ENCODE data around the gene UGGT2.
"Not testable (repeated sequence)": the region's sequence is repeated elsewhere in the genome, so short reads cannot be mapped to it uniquely, and the experiment has no call there.

UGGT2 gene

DNA sequence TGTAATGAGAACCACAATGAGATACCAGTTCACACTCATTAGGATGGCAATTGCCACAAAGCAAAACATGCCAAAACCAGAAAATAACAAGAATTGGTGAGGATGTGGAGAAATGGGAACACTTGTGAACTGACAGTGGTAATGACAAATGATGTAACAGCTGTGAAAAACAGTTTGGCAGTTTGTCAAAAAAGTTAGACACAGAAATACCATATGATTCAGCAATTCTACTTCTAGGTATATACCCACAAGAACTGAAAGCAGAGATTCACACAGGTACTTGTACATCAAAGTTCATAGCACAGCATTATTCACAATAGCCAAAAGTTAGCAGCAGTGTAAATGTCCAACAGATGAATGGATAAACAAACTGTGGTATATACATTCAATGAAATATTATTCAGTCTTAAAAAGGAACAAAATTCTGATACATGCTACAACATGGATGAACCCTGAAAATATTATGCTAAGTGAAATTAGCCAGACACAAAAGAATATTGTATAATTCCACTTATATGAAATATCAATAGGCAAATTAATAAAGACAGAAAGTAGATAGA, 96.5 kb downstream of the UGGT2 start:
- no peak for DNase-seq

DNA sequence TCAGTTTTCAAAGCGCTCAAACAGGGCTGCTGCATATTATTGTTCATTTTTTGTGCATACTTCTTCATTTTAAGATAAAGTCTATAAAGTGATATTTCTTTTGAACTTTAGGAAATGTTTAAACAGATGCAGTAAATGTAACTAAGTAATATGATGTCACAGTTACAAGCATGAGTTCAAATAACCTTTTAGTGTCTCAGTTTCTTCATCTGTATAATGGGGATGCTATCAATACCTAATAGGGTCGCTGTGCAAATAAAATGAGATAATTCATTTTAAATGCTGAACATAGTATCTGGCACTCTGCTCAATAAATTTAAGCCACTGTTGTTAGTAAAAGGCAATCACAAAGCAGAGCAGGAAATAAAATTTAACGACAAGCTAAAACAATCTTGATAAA, 97.5 kb downstream of the UGGT2 start:
- no peak for DNase-seq

- no peak for DNase-seq
Observed at GRCh38 chr13:95955255-95955654, 97.9 kb downstream of the UGGT2 start.

DNA sequence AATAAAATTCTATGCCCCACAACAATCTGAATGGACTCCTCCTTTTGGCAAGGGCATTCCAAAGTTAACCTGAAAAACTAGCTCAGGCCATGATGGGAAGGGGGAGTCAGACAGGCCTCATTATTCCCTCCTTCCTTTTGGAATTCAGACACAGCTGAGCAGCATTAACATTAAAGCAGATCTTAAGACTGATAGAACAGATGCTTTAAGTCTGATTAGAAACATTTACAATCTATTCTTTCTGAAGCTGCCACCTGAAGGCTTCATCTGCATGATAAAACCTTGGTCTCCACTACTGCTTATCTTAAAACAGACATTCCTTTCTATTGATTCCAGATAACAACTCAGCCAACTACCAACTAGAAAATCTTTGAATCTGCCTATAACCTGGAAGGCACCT, 98.9 kb downstream of the UGGT2 start:
- no peak for DNase-seq

- DNase-seq = no peak
Observed at GRCh38 chr13:95950103-95950502, 103.1 kb downstream of the UGGT2 start.

DNA sequence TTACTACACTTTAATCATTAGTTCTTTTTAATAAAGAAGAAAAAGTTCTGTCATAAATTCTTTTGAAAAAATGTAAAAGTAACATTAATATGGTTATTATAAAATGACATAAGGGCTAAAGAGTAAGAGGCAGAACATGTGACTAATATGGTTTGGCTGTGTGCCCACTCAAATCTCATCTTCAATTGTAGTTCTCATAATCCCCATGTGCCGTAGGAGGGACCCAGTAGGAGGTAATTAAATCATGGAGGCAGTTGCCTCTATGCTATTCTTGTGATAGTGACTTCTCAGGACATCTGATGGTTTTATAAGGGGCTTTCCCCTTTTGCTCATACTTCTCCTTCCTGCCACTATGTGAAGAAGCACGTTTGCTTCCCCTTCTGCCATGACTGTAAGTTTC, 104.5 kb downstream of the UGGT2 start:
- no peak for DNase-seq

DNA sequence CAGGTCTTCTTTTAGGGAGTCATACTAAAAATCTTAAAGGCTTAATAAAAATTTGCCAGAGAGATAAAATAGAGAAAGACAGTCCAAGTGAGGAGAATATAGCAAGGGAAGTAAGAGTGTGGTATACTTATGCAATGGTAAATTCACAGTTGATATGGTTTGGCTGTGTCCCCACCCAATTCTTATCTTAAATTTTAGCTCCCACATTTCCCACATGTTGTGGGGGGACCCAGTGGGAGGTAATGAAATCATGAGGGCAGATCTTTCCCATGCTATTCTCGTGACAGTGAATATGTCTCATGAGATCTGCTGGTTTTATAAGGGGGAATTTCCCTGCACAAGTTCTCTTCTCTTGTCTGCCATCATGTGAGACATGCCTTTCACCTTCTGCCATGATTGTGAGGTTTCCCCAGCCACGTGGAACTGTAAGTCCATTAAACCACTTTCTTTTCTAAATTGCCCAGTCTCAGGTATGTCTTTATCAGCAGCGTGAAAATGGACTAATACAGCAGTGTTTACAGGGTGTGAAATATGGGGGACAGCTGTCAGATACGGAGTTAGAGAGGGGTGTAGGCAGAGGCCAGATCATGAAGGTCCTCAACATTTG, 115.4 kb downstream of the UGGT2 start:
- no peak for DNase-seq

DNA sequence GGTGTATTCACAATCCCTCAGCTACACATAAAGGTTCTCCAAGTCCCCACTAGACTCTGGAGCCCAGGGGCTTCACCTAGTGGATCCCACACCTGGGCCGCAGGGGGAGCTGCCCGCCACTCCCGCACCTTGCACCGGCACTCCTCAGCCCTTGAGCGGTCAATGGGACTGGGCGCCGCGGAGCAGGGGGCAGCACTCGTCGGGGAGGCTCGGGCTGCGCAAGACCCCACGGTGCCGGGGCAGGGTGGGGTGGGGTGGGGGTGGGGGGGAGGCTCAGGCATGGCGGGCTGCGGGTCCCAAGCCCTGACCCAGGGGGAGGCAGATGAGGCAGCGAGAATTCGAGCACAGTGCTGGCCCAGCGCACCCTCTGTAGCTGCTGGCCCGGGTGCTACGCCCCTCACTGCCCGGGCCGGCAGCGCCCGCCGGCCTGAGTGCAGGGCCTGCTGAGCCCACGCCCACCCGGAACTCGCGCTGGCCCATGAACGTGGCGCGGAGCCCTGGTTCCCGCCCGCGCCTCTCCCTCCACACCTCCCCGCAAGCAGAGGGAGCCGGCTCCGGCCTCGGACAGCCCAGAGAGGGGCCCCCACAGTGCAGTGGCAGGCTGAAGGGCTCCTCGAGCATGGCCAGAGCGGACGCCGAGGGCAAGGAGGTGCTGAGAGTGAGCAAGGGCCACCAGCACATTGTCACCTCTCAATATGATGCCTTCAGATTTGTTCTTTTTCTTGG, 121.7 kb downstream of the UGGT2 start:
- DNase-seq = no peak

GRCh38 chr13:95929430-95929829, 123.8 kb downstream of the UGGT2 start:
- no peak for DNase-seq

- DNase-seq = not testable (repeated sequence)
Observed at GRCh38 chr13:95928367-95928906, 124.8 kb downstream of the UGGT2 start.

DNA sequence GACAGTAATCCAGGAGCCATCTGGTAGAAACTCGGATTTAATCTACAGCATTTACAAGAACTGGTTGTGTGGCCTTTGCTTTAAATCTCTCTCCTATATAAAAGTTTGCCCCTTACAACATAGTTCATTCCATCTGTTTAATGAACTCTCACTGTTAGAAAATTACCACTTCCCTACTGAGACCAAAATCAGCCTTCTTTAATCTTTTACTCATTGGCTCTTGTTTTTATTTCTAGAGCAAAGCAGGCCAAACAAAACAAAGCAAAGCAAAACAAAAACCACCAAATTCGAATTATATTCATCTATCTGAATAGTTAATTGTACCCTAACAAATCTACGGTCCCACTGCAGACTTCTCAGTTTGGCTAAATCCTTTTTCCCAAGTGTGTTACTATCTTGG, 127.0 kb downstream of the UGGT2 start:
- no peak for DNase-seq

DNA sequence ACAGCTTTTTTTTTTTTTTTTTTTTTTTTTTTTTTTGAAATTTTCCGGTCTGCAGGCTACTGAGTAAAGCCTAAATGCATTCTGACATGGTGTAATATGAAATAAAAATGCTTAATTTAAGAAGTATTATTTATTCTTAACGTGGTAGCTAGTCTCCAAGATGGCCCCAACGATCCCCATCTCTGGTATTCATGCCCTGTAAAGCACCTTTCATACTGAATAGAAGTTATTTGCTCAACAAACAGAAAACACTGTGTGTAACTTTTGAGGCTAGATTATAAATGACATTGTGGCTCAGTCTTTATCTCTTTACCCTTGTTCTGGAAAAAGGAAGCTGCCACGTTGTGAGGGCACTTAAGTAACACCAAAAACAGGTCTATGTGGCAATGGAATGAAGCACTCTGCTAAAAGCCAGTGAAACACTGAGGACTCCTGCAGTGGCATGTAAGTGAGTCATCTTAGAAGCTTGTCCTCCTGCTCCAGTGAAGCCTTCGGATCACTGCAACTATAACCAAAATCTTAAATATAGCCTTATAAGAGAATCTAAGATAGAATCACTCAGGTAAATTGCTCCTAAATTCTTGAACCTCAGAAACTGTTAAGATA, 128.7 kb downstream of the UGGT2 start:
- no peak for DNase-seq

- DNase-seq = no peak
Observed at GRCh38 chr13:95921485-95921884, 131.7 kb downstream of the UGGT2 start.

DNA sequence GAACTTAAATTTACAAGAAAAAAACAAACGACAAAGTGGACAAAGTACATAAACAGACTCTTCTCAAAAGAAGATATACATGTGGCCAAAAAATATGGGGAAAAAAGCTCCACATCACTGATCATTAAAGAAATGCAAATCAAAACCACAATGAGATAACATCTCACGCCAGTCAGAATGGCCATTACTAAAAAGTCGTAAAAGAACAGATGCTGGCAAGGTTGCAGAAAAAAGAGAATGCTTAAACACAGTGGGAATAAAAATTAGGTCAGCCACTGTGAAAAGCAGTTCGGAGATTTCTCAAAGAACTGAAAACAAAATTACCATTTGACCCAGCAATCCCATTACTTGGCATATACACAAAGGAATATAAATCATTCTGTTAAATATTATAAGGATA, 132.7 kb downstream of the UGGT2 start:
- DNase-seq = no peak

DNA sequence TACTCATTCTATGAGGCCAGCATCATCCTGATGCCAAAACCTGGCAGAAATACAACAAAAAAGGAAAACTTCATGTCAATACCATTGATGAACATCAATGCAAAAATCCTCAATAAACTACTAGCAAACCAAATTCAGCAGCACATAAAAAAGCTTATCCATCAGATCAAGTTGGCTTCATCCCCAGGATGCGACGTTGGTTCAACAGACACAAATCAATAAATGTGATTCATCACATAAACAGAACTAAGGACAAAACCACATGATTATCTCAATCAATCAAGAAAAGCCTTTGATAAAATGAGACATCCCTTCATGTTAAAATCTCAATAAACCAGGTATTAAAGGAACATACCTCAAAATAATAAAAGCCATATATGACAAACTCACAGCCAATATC, 134.3 kb downstream of the UGGT2 start:
- no peak for DNase-seq

DNA sequence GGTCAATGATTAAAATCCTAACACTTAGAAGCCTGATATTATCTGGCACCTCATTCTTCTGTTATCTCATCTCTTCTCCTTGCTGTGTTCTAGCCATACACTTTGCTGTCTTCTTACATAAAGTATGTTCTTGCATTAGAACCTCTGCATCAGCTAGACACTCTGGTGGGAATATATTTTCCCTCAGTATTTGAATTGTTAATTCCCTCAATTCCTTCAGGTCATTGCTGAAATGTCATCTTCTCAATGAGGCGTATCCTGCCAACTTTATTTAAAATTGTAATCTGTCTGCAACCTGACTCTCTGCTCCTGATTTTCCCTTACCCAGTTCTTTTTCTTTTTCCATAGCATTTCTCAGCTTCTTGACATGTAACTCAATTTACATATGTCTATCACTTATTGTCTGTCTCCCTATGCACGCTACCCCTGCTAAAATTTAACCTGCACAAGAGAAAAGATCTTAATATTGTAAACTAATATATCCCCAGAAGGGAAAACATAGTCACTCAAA, 138.2 kb downstream of the UGGT2 start:
- DNase-seq = no peak

DNA sequence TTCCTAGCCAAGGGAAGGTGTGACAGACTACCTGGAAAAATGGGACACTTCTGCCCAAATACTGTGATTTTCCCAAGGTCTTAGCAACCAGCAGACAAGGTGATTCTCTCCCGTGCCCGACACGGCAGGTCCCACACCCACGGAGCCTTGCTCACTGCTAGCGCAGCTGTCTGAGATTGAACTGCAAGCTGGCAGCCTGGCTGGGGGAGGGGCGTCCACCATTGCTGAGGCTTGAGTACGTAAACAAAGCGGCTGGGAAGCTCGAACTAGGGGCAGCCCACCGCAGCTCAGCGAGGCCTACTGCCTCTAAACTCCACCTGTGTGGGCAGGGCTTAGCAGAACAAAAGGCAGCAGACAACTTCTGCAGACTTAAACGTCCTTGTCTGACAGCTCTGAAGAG, 146.2 kb downstream of the UGGT2 start:
- DNase-seq = no peak

DNA sequence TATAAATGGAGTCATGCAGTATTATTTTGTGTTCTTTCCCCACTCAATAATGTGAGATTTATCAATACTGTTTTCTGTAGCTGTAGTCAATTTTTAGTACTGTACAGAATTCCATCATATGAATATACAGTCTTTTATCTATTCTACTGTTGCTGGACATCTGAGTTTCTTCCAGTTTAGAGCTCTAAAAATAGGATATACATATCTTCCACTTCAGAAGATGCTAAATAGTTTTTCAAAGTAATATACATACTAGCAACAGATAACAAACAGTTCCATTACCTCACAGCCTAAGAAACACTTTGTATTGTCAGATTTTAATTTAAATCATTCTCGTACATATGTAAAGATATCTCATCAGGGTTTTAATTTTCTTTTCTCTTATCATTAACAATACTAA, 149.6 kb downstream of the UGGT2 start:
- DNase-seq = no peak

GRCh38 chr13:95902741-95903140, 150.5 kb downstream of the UGGT2 start:
- DNase-seq = no peak

DNA sequence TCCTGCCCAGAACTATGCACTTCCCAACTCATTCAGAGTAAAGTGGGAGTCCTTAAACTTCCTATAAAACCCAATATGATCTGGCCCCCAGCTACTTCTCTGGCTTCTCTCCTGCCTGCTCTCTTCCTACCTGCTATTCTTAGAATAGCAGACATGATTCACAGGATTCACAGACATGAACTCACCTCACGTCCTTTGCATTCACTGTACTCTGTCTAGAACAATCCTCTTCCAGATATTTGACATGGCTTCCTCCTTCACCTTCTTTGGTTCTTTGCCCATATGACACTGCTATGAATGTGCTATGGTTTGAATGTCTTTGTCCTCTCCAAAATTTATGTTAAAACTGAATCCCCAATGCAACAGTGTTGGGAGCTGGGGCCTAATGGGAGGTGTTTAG, 154.9 kb downstream of the UGGT2 start:
- no peak for DNase-seq

GRCh38 chr13:95896301-95896700, 156.9 kb downstream of the UGGT2 start:
- DNase-seq = no peak

- DNase-seq = no peak
Observed at GRCh38 chr13:95893861-95894260, 159.3 kb downstream of the UGGT2 start.

GRCh38 chr13:95882121-95882520, 171.1 kb downstream of the UGGT2 start:
- no peak for DNase-seq

- DNase-seq = no peak
Observed at GRCh38 chr13:95880331-95880730, 172.9 kb downstream of the UGGT2 start.

Data from NCI-H2029 treated with DMSO at 0.1 percent for 48 hours (cell line).